Mucosa of rectum (tissue), 2 donors: ENCODE results near the gene NHP2.
A peak's percentile ranks its signal among the peaks of the same experiment; 100 is the strongest.

ENCODE experiments used
- H3K27ac ChIP-seq, 2 donors: one replicate each; pipeline ENCODE4 v1.7.0; 2013; ENCODE audit warnings: inconsistent platforms in 2 of 2, low read depth in 2 of 2, low read length in 2 of 2
- H3K27me3 ChIP-seq, 2 donors: one replicate each; pipeline ENCODE4 v1.7.0; 2013; ENCODE audit warnings: low read length in 2 of 2; ENCODE audit not compliant: control insufficient read depth in 2 of 2, insufficient read depth in 2 of 2
- H3K36me3 ChIP-seq, 2 donors: one replicate each; pipeline ENCODE4 v1.7.0; 2013; ENCODE audit warnings: low read length in 2 of 2; ENCODE audit not compliant: control insufficient read depth in 2 of 2, insufficient read depth in 2 of 2
- H3K4me1 ChIP-seq, 2 donors: one replicate each; pipeline ENCODE4 v1.7.0; 2013; ENCODE audit warnings: low read length in 2 of 2, mild to moderate bottlenecking in 1 of 2; ENCODE audit not compliant: control insufficient read depth in 2 of 2, insufficient read depth in 2 of 2
- H3K4me3 ChIP-seq, 2 donors: one replicate each; pipeline ENCODE4 v1.7.0; 2013; ENCODE audit warnings: low read length in 2 of 2
- H3K9ac ChIP-seq, 2 donors: one replicate each; pipeline ENCODE4 v1.7.0; 2013; ENCODE audit warnings: low read length in 2 of 2, low read depth in 1 of 2, mild to moderate bottlenecking in 1 of 2
- H3K9me3 ChIP-seq, 2 donors: one replicate each; pipeline ENCODE4 v1.7.0; 2013; ENCODE audit warnings: low read length in 2 of 2; ENCODE audit not compliant: control insufficient read depth in 2 of 2
- donor health status: healthy.
- donor health status: Normal muscosa, but diverticular disease.

The NHP2 gene

DNA sequence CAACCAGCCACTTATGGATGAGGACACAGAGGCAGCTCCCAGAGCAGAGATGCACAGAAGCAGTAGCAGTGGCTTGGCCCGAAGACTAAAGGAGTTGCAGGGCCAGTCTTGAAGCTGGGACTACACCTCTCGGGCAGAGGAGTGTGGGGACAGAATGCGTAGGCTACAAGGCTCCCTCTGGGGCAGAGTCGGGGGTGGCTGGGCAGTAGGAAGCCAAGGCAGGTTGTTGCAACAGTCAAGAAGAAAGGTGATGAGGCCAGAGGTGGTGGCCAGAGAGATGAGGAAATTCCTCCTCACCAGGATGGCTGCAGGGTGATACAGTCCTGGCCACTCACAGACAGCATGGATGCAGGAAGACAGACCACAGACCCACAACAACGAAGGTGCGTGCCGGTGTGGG, 45.2 kb downstream of the NHP2 start:
- H3K27me3 ChIP-seq = no peaks in the 10 kb centered on the region
- H3K27ac ChIP-seq = peak overlapping the region in 1 of 2 donors; percentile 5
- no peaks in the 10 kb centered on the region for H3K9me3 ChIP-seq
- peaks cover 10 to 20% of the 10 kb centered on the region in 2 donors for H3K4me1 ChIP-seq
- H3K36me3 ChIP-seq = no peaks in the 10 kb centered on the region
- no peak overlapping the region for H3K9ac ChIP-seq
- H3K4me3 ChIP-seq = no peak overlapping the region

DNA sequence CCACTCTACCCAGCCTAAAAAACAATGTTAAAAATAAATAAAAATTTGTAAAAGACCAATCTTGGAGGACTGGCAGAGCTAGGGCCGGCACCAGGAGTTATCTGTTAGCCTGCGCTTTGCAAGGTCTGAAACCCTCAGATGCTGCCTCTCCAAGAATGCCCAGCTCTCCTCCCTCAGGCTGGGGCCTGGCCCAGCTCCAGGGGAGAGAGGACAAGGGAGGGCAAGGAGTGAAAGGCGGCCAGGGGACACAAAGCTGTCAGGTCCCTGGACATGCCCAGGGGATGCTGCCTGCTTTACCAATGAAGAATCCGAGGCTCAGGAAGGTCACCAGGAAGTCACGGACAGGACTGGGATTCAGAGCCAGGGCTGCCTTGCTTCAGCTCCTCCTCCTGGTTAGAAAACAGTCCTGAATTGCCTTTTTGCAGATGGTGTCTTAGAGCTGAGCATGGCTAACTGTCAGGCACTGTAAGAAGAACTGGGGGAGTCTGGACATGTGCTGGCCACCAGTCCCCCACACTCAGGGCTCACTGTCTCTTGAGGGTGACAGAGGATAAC, 45.9 kb downstream of the NHP2 start:
- Histone ChIP-seq H3K36me3 (no peaks in the 10 kb centered on the region), H3K4me3 (no peak overlapping the region), H3K27me3 (no peaks in the 10 kb centered on the region), H3K9ac (no peak overlapping the region), H3K4me1 (peaks cover 10 to 20% of the 10 kb centered on the region in 2 donors), H3K9me3 (no peaks in the 10 kb centered on the region), H3K27ac (no peak overlapping the region)

DNA sequence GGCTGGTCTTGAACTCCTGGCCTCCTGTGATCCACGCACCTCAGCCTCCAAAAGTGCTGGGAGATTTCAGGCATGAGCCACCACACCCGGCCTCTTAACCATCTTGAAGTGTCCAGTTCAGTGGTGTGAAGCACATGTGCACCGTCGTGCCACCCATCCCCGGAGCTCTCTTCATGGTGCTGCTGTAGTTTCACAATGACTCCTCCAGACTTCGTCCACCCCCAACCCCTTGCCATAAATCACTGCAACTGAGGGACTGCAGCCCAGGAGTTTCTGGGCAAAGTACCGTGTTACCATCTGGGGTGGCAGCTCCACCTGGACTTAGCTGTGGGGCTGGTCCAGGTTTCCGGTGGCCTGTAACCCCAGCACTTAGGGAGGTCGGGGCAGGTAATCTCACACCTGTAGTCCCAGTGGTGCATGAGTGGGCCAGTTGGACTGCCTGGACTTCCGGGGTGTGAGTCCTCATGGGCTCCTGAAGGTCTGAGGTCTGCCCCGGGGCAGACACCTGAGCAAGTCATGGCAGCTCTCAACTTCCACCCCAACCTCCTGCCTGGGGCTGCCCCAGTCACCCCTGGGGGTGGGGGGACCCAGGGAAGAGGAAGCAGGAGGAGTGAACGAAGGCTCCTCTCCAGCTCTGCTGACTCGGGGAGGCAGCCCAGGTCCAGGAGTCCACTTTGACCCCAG, 47.0 kb downstream of the NHP2 start:
- no peaks in the 10 kb centered on the region for H3K9me3 ChIP-seq
- no peak overlapping the region for H3K9ac ChIP-seq
- no peaks in the 10 kb centered on the region for H3K27me3 ChIP-seq
- H3K4me3 ChIP-seq = no peak overlapping the region
- H3K36me3 ChIP-seq = no peaks in the 10 kb centered on the region
- H3K27ac ChIP-seq = no peak overlapping the region
- peaks cover 10 to 20% of the 10 kb centered on the region in 2 donors for H3K4me1 ChIP-seq

DNA sequence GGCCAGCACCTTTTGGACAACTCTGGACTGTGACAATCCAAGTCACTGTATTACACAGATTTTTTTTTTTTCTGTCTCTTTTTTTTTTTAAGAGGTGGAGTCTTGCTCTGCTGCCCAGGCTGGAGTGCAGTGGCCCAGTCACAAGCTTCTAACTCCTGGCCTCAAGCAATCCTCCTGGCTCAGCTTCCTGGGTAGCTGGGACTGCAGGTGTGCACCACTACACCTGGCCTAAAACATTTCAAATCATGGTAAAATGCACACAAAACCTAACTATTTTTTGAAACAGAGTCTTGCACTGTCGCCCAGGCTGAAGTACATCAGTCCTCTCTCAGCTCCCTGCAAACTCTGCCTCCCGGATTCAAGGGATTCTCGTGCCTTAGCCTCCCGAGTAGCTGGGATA, 47.6 kb downstream of the NHP2 start:
- no peaks in the 10 kb centered on the region for H3K27me3 ChIP-seq
- no peaks in the 10 kb centered on the region for H3K9me3 ChIP-seq
- H3K9ac ChIP-seq = no peak overlapping the region
- H3K4me1 ChIP-seq = peaks cover 10 to 20% of the 10 kb centered on the region in 2 donors
- H3K4me3 ChIP-seq = no peak overlapping the region
- no peaks in the 10 kb centered on the region for H3K36me3 ChIP-seq
- H3K27ac ChIP-seq = no peak overlapping the region

DNA sequence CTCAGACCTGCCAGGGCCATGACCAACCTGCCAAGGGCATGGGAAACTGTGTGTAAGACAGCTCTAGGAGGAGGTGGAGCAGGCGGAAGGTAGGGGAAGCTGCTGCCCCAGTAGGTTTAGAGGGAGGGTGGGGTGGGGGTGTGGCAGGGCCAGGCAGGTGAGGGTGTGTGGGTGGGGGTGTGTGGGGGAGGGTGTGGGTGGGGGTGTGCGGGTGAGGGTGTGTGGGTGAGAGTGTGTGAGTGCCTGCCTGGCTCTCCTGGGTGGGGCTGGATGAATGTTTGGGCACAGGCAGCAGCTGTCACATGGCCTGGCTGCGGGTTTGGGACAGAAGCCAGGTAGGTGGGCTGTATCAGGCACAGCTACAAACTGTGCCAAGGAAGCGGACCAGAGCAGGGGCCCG, 49.2 kb downstream of the NHP2 start:
- Histone ChIP-seq H3K4me1 (peaks cover 10 to 20% of the 10 kb centered on the region in 2 donors), H3K9ac (no peak overlapping the region), H3K27ac (peak overlapping the region; percentile 22 to 38), H3K27me3 (no peaks in the 10 kb centered on the region), H3K9me3 (no peaks in the 10 kb centered on the region), H3K4me3 (no peak overlapping the region), H3K36me3 (no peaks in the 10 kb centered on the region)

DNA sequence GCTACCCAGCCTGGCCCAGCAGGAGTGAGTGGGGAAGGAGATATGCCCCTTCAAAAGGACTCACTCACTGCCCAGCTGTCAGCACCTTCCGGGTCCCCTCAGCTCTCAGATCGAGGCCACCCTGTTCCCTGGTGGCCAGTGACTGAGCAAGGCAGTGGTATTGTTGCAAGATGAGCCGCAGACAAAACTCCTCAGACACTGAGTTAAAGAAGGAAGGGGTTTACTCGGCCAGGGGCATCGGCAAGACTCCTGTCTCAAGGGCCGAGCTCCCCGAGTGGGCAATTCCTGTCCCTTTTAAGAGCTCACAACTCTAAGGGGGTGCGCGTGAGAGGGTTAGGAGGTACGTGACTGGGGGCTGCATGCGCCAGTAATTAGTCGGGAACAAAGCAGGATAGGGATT, 50.1 kb downstream of the NHP2 start:
- H3K27me3 ChIP-seq = no peaks in the 10 kb centered on the region
- peaks cover 5 to 13% of the 10 kb centered on the region in 2 donors for H3K4me1 ChIP-seq
- no peak overlapping the region for H3K9ac ChIP-seq
- H3K4me3 ChIP-seq = no peak overlapping the region
- no peak overlapping the region for H3K27ac ChIP-seq
- no peaks in the 10 kb centered on the region for H3K9me3 ChIP-seq
- H3K36me3 ChIP-seq = no peaks in the 10 kb centered on the region
